ENCODE results near the gene TSPO2. TPM values are rescaled to one million over a fixed set of nuclear protein-coding genes. Genes with fewer than 3 reads are reported as not detected.
"Not testable (repeated sequence)": the region's sequence is repeated elsewhere in the genome, so short reads cannot be mapped to it uniquely, and the experiment has no call there.

Gene TSPO2
- total RNA-seq, 3 donors from 2014 or later: not detected

DNA sequence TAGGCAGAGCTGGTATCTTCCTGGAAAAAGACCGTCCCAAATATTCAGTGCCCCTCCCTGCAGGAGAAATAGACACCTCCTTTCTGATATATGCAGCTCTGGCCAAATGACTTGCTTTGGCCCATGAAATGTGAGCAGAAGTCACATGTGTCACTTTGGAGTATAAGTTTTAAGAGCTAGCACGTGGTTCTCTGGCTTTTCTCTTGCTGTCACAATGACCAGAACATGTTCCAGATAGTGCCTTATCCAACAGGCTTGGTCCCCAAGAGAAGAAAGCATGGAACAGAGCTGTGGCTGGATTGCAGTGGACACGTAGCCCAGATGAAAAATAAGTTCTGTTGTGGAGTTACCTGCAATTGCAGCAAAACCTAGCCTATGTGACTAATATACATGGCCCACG, 43.6 kb upstream of the TSPO2 start:
- TF ChIP-seq POLR2AphosphoS5 (IDR thresholded peaks at IDR 0.05) (no peak), CTCF (IDR thresholded peaks at IDR 0.05) (no peak), POLR2A (IDR thresholded peaks at IDR 0.05) (no peak)
- no peaks in the 10 kb centered on the region for H3K36me3 ChIP-seq
- H3K4me3 ChIP-seq: no peak overlapping the region
- DNase-seq (ENCODE audit: low spot score in 2 of 2): no peak
- no peaks in the 10 kb centered on the region for H3K4me1 ChIP-seq
- no peaks in the 10 kb centered on the region for H3K27me3 ChIP-seq
- H3K27ac ChIP-seq: no peak overlapping the region
- intact Hi-C loops (cut with DNase I; ENCODE audit: low total_unique reads): no loop called here
- no peaks in the 10 kb centered on the region for H3K9me3 ChIP-seq

DNA sequence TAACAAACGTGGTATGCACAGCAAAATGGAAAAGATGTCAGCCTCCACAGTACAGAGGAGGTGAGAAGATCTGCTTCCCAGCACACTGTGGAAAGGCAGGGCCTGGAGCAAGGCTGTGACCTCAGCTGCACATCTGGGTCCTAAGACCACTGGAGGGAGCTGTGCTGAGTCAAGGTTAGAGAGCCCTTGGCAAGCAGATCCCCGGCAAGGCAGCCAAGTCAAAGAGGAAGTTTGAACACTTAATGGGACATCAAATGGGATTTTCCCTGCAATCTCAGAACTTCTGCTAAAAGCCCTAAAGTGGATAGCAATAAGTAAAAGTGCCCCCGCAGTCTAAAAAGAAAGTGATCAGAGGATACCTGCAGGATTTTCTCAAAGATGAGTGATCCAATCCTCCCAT, 42.7 kb upstream of the TSPO2 start:
- H3K4me3 ChIP-seq: no peak overlapping the region
- no peak overlapping the region for H3K27ac ChIP-seq
- no peaks in the 10 kb centered on the region for H3K36me3 ChIP-seq
- TF ChIP-seq CTCF (IDR thresholded peaks at IDR 0.05) (no peak), POLR2A (IDR thresholded peaks at IDR 0.05) (no peak), POLR2AphosphoS5 (IDR thresholded peaks at IDR 0.05) (no peak)
- peak in 1 of 2 donors; percentile 24 for DNase-seq (ENCODE audit: low spot score in 2 of 2)
- H3K4me1 ChIP-seq: no peaks in the 10 kb centered on the region
- H3K9me3 ChIP-seq: no peaks in the 10 kb centered on the region
- H3K27me3 ChIP-seq: no peaks in the 10 kb centered on the region
- intact Hi-C loops (cut with DNase I; ENCODE audit: low total_unique reads): no loop called here

DNA sequence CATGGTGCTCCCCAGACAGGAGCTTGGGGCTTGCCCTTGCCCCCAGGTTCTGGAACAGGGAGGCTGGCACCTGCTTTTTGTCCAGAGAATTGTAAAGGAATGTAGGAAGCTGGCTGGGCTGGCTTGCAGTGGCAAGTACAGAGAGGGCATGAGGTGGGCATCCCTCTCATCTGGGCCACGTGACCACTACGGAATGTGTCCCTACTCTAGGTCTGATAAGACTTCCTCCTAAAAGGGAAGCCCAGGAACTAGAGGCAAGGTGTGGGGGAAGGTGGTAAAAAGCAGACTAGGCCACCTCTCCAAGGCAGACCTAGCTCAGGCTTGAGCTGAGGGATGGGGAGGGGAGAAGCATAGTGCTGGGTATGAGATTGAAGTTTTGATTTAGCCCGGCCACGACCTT, 42.0 kb upstream of the TSPO2 start:
- DNase-seq (ENCODE audit: low spot score in 2 of 2): no peak
- H3K4me1 ChIP-seq: no peaks in the 10 kb centered on the region
- TF ChIP-seq POLR2A (IDR thresholded peaks at IDR 0.05): no peak
- no peak for TF ChIP-seq CTCF (IDR thresholded peaks at IDR 0.05)
- TF ChIP-seq POLR2AphosphoS5 (IDR thresholded peaks at IDR 0.05): no peak
- no peaks in the 10 kb centered on the region for H3K9me3 ChIP-seq
- H3K36me3 ChIP-seq: no peaks in the 10 kb centered on the region
- no peak overlapping the region for H3K27ac ChIP-seq
- H3K27me3 ChIP-seq: no peaks in the 10 kb centered on the region
- H3K4me3 ChIP-seq: no peak overlapping the region
- intact Hi-C loops (cut with DNase I; ENCODE audit: low total_unique reads): no loop called here

DNA sequence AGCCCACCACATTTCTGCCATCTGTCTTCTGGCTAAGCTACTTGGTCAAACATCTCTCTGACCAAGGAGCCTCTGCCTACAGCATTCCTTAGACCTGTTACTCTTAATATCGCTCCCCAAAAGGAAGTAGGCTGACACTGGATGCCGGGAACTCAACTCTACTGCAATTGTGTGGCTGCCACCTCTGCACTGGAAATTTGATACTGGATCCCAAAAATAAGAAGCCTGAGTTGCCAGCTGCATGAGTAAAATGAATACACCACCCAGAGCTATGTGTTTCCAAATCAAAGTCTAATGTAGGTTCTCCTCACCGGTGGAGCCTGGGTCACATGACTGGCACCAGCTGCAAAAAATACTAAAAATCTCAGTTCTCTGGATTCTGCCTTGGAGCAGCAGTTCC, 40.1 kb upstream of the TSPO2 start:
- Histone ChIP-seq H3K4me1 (no peaks in the 10 kb centered on the region), H3K36me3 (no peaks in the 10 kb centered on the region), H3K9me3 (no peaks in the 10 kb centered on the region), H3K4me3 (no peak overlapping the region), H3K27me3 (no peaks in the 10 kb centered on the region), H3K27ac (no peak overlapping the region)
- TF ChIP-seq CTCF (IDR thresholded peaks at IDR 0.05): no peak
- TF ChIP-seq POLR2AphosphoS5 (IDR thresholded peaks at IDR 0.05): no peak
- TF ChIP-seq POLR2A (IDR thresholded peaks at IDR 0.05): no peak
- intact Hi-C loops (cut with DNase I; ENCODE audit: low total_unique reads): no loop called here
- no peak for DNase-seq (ENCODE audit: low spot score in 2 of 2)

DNA sequence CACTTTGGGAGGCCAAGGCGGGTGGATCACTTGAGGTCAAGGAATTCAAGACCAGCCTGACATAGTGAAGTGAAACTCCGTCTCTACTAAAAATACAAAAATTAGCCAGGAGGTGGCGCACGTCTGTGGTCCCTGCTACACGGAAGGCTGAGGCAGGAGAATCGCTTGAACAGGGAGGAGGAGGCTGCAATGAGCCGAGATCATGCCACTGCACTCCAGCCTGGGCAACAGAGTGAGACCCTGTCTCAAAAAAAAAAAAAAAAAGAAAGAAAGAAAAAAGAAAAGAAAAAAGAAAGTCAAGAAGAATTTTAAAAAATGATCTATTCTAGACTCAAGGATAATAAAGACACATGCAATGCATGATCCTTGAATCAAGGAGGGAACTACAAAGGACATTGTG, 36.0 kb upstream of the TSPO2 start:
- peak; percentile 28 to 63 (median 53) for TF ChIP-seq CTCF (IDR thresholded peaks at IDR 0.05)
- H3K36me3 ChIP-seq; H3K4me1 ChIP-seq; H3K27ac ChIP-seq; H3K27me3 ChIP-seq; H3K9me3 ChIP-seq; H3K4me3 ChIP-seq; intact Hi-C loops (cut with DNase I; ENCODE audit: low total_unique reads): not testable (repeated sequence)
- DNase-seq (ENCODE audit: low spot score in 2 of 2): peak; percentile 45 to 59

DNA sequence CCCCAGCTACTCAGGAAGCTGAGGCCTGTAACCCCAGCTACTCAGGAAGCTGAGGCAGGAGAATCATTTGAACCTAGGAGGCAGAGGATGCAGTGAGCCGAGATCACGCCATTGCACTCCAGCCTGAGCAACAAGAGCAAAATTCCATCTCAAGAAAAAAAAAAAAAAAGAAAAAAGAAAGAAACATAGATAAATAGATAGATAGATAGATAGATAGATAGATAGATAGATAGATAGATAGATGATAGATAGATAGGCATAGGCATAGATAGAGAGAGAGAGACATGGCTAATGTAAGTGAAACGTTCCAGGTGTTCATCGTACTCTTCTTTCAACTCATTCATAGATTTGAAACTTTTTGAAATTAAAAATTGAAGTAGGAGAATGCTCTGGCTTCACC, 35.3 kb upstream of the TSPO2 start:
- H3K36me3 ChIP-seq; H3K27ac ChIP-seq; DNase-seq (ENCODE audit: low spot score in 2 of 2); H3K4me1 ChIP-seq; H3K27me3 ChIP-seq; H3K4me3 ChIP-seq; H3K9me3 ChIP-seq; intact Hi-C loops (cut with DNase I; ENCODE audit: low total_unique reads): not testable (repeated sequence)
